Esophagus (tissue), 2 donors: ENCODE data around the gene DTWD1. TPM values are rescaled to one million over a fixed set of nuclear protein-coding genes. Genes with fewer than 3 reads are reported as not detected.
"Not testable (repeated sequence)": the region's sequence is repeated elsewhere in the genome, so short reads cannot be mapped to it uniquely, and the experiment has no call there.

Experiments
- H3K27ac ChIP-seq, 2 donors: one replicate each; pipeline ENCODE4 v1.5.1; 2013; ENCODE audit warnings: low read depth in 2 of 2, mild to moderate bottlenecking in 2 of 2, inconsistent platforms in 1 of 2, low read length in 1 of 2, moderate library complexity in 1 of 2
- H3K27me3 ChIP-seq, 2 donors: one replicate each; pipeline ENCODE4 v1.6.1; 2013; ENCODE audit warnings: low read length in 2 of 2, control low read depth in 1 of 2, mild to moderate bottlenecking in 1 of 2; ENCODE audit not compliant: insufficient read depth in 2 of 2, control insufficient read depth in 1 of 2
- H3K36me3 ChIP-seq, 2 donors: one replicate each; pipeline ENCODE4 v1.6.1; 2013; ENCODE audit warnings: low read length in 1 of 2; ENCODE audit not compliant: control insufficient read depth in 2 of 2, insufficient read depth in 2 of 2
- H3K4me1 ChIP-seq, 2 donors: one replicate each; pipeline ENCODE4 v1.6.1; 2013; ENCODE audit warnings: low read length in 1 of 2; ENCODE audit not compliant: control insufficient read depth in 2 of 2, insufficient read depth in 2 of 2
- H3K4me3 ChIP-seq, 2 donors: one replicate each; pipeline ENCODE4 v1.5.1; 2013; ENCODE audit warnings: low read length in 2 of 2, mild to moderate bottlenecking in 2 of 2, low read depth in 1 of 2, moderate library complexity in 1 of 2
- H3K9me3 ChIP-seq, 2 donors: one replicate each; pipeline ENCODE4 v1.6.1; 2013; ENCODE audit warnings: mild to moderate bottlenecking in 2 of 2, low read depth in 1 of 2, low read length in 1 of 2, moderate library complexity in 1 of 2; ENCODE audit not compliant: control insufficient read depth in 2 of 2, insufficient read depth in 1 of 2
- WGBS, 2 donors: extraction: QIAGEN DNeasy Blood & Tissue Kit; methylation state at CpG; one replicate each; pipeline ENCODE4 v1.1.7; 2013; 5-methylcytosine and 5-hydroxymethylcytosine counted together
- polyA plus RNA-seq, 2 donors: library from polyadenylated mRNA; stranded (reverse); fragments of 200-250 nt; gene quantifications; one replicate each; pipeline ENCODE4 v1.2.3, GENCODE V29; 2013
- donor health status: healthy with polysubstance abuse.
- donor health status: Bipolar disorder and iron deficiency.

The DTWD1 gene
- 10 to 100 TPM in 1 of 2 donors, 1 to 10 TPM in 1; 9.1 to 11.0 TPM for polyA plus RNA-seq

GRCh38 chr15:49620658-49621368, at the start of gene DTWD1, which contains the start of gene FAM227B:
TSS of gene DTWD1 (plus strand) at chr15:49621048. CDS start at chr15:49625168, 4,120 bp downstream.
TSS of gene FAM227B (minus strand) at chr15:49620818. CDS start at chr15:49615171, 5,647 bp downstream.
- peaks cover 0 to 2% of the 10 kb centered on the region in 2 donors for H3K9me3 ChIP-seq
- H3K27me3 ChIP-seq, result no peaks in the 10 kb centered on the region
- peak within 1 kb of the TSS; percentile 89 to 98 for H3K4me3 ChIP-seq
- H3K36me3 ChIP-seq, result peaks cover 0 to 2% of the 10 kb centered on the region in 2 donors
- WGBS, 2 donors, result 0% methylated on average over 59 of the region's 59 CpGs
- H3K27ac ChIP-seq, result peak within 1 kb of the TSS; percentile 98
- no peaks in the 10 kb centered on the region for H3K4me1 ChIP-seq

GRCh38 chr15:49573421-49573820, 47.4 kb upstream of the DTWD1 start:
- 91 to 98% methylated on average over 1 of the region's 1 CpG for WGBS, 2 donors
- H3K27ac ChIP-seq, result no peak overlapping the region
- no peaks in the 10 kb centered on the region for H3K36me3 ChIP-seq
- H3K9me3 ChIP-seq, result no peaks in the 10 kb centered on the region
- H3K4me3 ChIP-seq, result no peak overlapping the region
- H3K27me3 ChIP-seq, result no peaks in the 10 kb centered on the region
- H3K4me1 ChIP-seq, result no peaks in the 10 kb centered on the region

GRCh38 chr15:49589030-49589429, 31.8 kb upstream of the DTWD1 start:
- no peak overlapping the region for H3K27ac ChIP-seq
- H3K27me3 ChIP-seq, result no peaks in the 10 kb centered on the region
- no peaks in the 10 kb centered on the region for H3K9me3 ChIP-seq
- no peaks in the 10 kb centered on the region for H3K36me3 ChIP-seq
- H3K4me1 ChIP-seq, result no peaks in the 10 kb centered on the region
- no peak overlapping the region for H3K4me3 ChIP-seq

GRCh38 chr15:49592829-49593316, 28.0 kb upstream of the DTWD1 start:
- not testable (repeated sequence) for H3K9me3 ChIP-seq, H3K4me1 ChIP-seq, H3K4me3 ChIP-seq, H3K27me3 ChIP-seq, H3K27ac ChIP-seq, H3K36me3 ChIP-seq
- WGBS, 2 donors, result 89 to 91% methylated on average over 12 of the region's 12 CpGs

GRCh38 chr15:49604625-49605409, 16.0 kb upstream of the DTWD1 start:
- Histone ChIP-seq H3K4me3 (no peak overlapping the region), H3K27me3 (no peaks in the 10 kb centered on the region), H3K4me1 (no peaks in the 10 kb centered on the region), H3K27ac (no peak overlapping the region), H3K36me3 (no peaks in the 10 kb centered on the region), H3K9me3 (peaks cover 0 to 6% of the 10 kb centered on the region in 2 donors)
- 98% methylated on average over 2 of the region's 2 CpGs for WGBS, 2 donors

- H3K9me3 ChIP-seq, result peaks cover 0 to 6% of the 10 kb centered on the region in 2 donors
- H3K27ac ChIP-seq, result no peak overlapping the region
- no peaks in the 10 kb centered on the region for H3K36me3 ChIP-seq
- WGBS, 2 donors, result 94 to 100% methylated on average over 2 of the region's 2 CpGs
- H3K4me3 ChIP-seq, result no peak overlapping the region
- no peaks in the 10 kb centered on the region for H3K27me3 ChIP-seq
- H3K4me1 ChIP-seq, result no peaks in the 10 kb centered on the region
Observed at GRCh38 chr15:49605588-49605987, 15.3 kb upstream of the DTWD1 start.

- Histone ChIP-seq H3K4me3 (no peak overlapping the region), H3K27me3 (no peaks in the 10 kb centered on the region), H3K9me3 (peaks cover 0 to 6% of the 10 kb centered on the region in 2 donors), H3K36me3 (no peaks in the 10 kb centered on the region), H3K4me1 (no peaks in the 10 kb centered on the region), H3K27ac (no peak overlapping the region)
Observed at GRCh38 chr15:49606594-49606993, 14.3 kb upstream of the DTWD1 start.

GRCh38 chr15:49610157-49610918, 10.5 kb upstream of the DTWD1 start:
- Histone ChIP-seq H3K27ac (no peak overlapping the region), H3K9me3 (peaks cover 0 to 2% of the 10 kb centered on the region in 2 donors), H3K36me3 (no peaks in the 10 kb centered on the region), H3K4me1 (no peaks in the 10 kb centered on the region), H3K4me3 (no peak overlapping the region), H3K27me3 (no peaks in the 10 kb centered on the region)
- WGBS, 2 donors, result 87 to 90% methylated on average over 2 of the region's 2 CpGs

GRCh38 chr15:49612240-49612639, 8.6 kb upstream of the DTWD1 start:
- H3K4me3 ChIP-seq, H3K27me3 ChIP-seq, H3K9me3 ChIP-seq, H3K27ac ChIP-seq, H3K36me3 ChIP-seq, H3K4me1 ChIP-seq: not testable (repeated sequence)
- WGBS, 2 donors, result 95 to 97% methylated on average over 3 of the region's 3 CpGs
